HCT116 (cell line): ENCODE data around the gene OR4P4. TPM values are rescaled to one million over a fixed set of nuclear protein-coding genes. Genes with fewer than 3 reads are reported as not detected.

Experiments used
- ATAC-seq: fragments of 200-7000 bp; cut with Tn5 transposase; 2 replicates; pipeline ENCODE4 v1.9.1; 2020; ENCODE audit warnings: mild to moderate bottlenecking, moderate library complexity
- BruUV-seq: library from RNA; stranded (reverse); fragments of 400-500 nt; replicated peaks from 2 replicates; lab custom pipeline; 2021; lab: Mats Ljungman, UMichigan
- CTCF ChIA-PET: fragments of 300-600 bp; sonication (Branson Sonifier 250); formaldehyde crosslinking; loops from one replicate; lab custom pipeline; 2021; ENCODE audit warnings: antibody characterized with exemption; lab: Charles Lee
- POLR2A ChIA-PET: fragments of 300-600, 350-600 bp; sonication (Branson Sonifier 250); formaldehyde crosslinking; loops from one replicate; lab custom pipeline; 2021; ENCODE audit warnings: antibody characterized with exemption; lab: Charles Lee
- RAD21 ChIA-PET, 2 experiments: fragments of 300-600 bp; sonication (Branson Sonifier 250); formaldehyde crosslinking; loops; one replicate each; lab custom pipeline; 2023; ENCODE audit warnings: low total read pairs in 2 of 2; ENCODE audit not compliant: uncharacterized antibody in 2 of 2, unreplicated experiment in 2 of 2, low non-redundant PET in 1 of 2; lab: Charles Lee
- DNase-seq: peaks from one replicate; pipeline ENCODE4 v3.0.0-alpha.2; 2010; ENCODE audit warnings: low read depth, low spot score
- H2AFZ ChIP-seq: fragments of 200-600 bp; shearing (Covaris generic), sonication (generic); 2 replicates; pipeline ENCODE4 v1.6.1; 2017; ENCODE audit warnings: low read depth, mixed run types, mixed read lengths, antibody characterized with exemption, low read length; ENCODE audit not compliant: poor library complexity, severe bottlenecking
- H3K27ac ChIP-seq: 2 replicates; pipeline ENCODE4 v1.5.1; 2012; ENCODE audit warnings: low read depth, low read length
- H3K27me3 ChIP-seq: fragments of 200-600 bp; sonication (generic); 2 replicates; pipeline ENCODE4 v1.6.1; 2016; ENCODE audit warnings: mixed run types, low read length, mixed read lengths; ENCODE audit not compliant: insufficient read depth
- H3K36me3 ChIP-seq, 2 experiments: fragments of 200-500 bp in 1 of 2; fragments of 200-600 bp in 1 of 2; sonication (Bioruptor generic) in 1 of 2; sonication (generic) in 1 of 2; 2 replicates each; pipeline versions ENCODE4 v1.5.1 to v1.6.1; 2014 to 2016; ENCODE audit warnings: low read length in 2 of 2, inconsistent platforms in 1 of 2, mixed read lengths in 1 of 2, mixed run types in 1 of 2; ENCODE audit not compliant: insufficient read depth in 2 of 2, control insufficient read depth in 1 of 2
- H3K4me1 ChIP-seq, 2 experiments: fragments of 200-600 bp in 1 of 2; sonication (generic) in 1 of 2; 2 replicates each; pipeline versions ENCODE4 v1.5.1 to v1.6.1; 2012 to 2017; ENCODE audit warnings: low read length in 2 of 2, inconsistent platforms in 1 of 2, mild to moderate bottlenecking in 1 of 2, mixed read lengths in 1 of 2, mixed run types in 1 of 2, moderate library complexity in 1 of 2; ENCODE audit not compliant: insufficient read depth in 2 of 2, control insufficient read depth in 1 of 2
- H3K4me2 ChIP-seq: fragments of 200-600 bp; sonication (generic); 2 replicates; pipeline ENCODE4 v1.6.1; 2017; ENCODE audit warnings: mixed run types, low read length, mixed read lengths
- H3K4me3 ChIP-seq, 2 experiments: fragments of 200-600 bp in 1 of 2; sonication (generic) in 1 of 2; replicated peaks in 1 of 2; 2 replicates each; pipeline ENCODE4 v1.5.1; 2011 to 2016; ENCODE audit warnings: low read length in 2 of 2, control low read depth in 1 of 2, low read depth in 1 of 2, mild to moderate bottlenecking in 1 of 2, mixed read lengths in 1 of 2, mixed run types in 1 of 2
- H3K79me2 ChIP-seq: fragments of 200-600 bp; sonication (generic); 2 replicates; pipeline ENCODE4 v1.6.1; 2017; ENCODE audit warnings: mild to moderate bottlenecking, mixed run types, low read length, moderate library complexity, mixed read lengths; ENCODE audit not compliant: insufficient read depth
- H3K9ac ChIP-seq: fragments of 200-600 bp; sonication (generic); 2 replicates; pipeline ENCODE4 v1.6.1; 2016; ENCODE audit warnings: low read length, mixed read lengths
- H3K9me2 ChIP-seq: fragments of 200-600 bp; sonication (generic), shearing (Covaris generic); 2 replicates; pipeline ENCODE4 v1.6.1; 2017; ENCODE audit warnings: mixed run types, mild to moderate bottlenecking, moderate library complexity; ENCODE audit not compliant: insufficient read depth
- H3K9me3 ChIP-seq, 2 experiments: fragments of 200-500 bp in 1 of 2; fragments of 200-600 bp in 1 of 2; sonication (Bioruptor generic) in 1 of 2; sonication (generic) in 1 of 2; 2 replicates each; pipeline ENCODE4 v1.6.1; 2014 to 2017; ENCODE audit warnings: low read length in 2 of 2, mixed read lengths in 2 of 2, inconsistent platforms in 1 of 2, low read depth in 1 of 2, mild to moderate bottlenecking in 1 of 2, mixed run types in 1 of 2, moderate library complexity in 1 of 2; ENCODE audit not compliant: control insufficient read depth in 1 of 2, insufficient read depth in 1 of 2
- H4K20me1 ChIP-seq: fragments of 200-600 bp; sonication (generic), shearing (Covaris generic); 2 replicates; pipeline ENCODE4 v1.6.1; 2017; ENCODE audit warnings: mixed run types, mild to moderate bottlenecking, moderate library complexity; ENCODE audit not compliant: insufficient read depth
- CBX3 ChIP-seq: IDR thresholded peaks from 2 replicates; pipeline ENCODE4 v1.6.1; 2012; ENCODE audit warnings: low read depth
- EGR1 ChIP-seq: IDR thresholded peaks from 2 replicates; pipeline ENCODE4 v1.6.1; 2012; ENCODE audit warnings: low read depth
- ELF1 ChIP-seq: IDR thresholded peaks from 2 replicates; pipeline ENCODE4 v1.6.1; 2012; ENCODE audit warnings: low read depth, borderline replicate concordance
- EZH2 ChIP-seq: fragments of 200-600 bp; sonication (generic); IDR thresholded peaks from 2 replicates; pipeline ENCODE4 v1.6.1; 2017; ENCODE audit warnings: antibody characterized with exemption, mixed run types
- FOSL1 ChIP-seq: IDR thresholded peaks from 2 replicates; pipeline ENCODE4 v1.6.1; 2012; ENCODE audit warnings: low read depth
- JUND ChIP-seq: IDR thresholded peaks from 2 replicates; pipeline ENCODE4 v1.6.1; 2012
- POLR2AphosphoS5 ChIP-seq: IDR thresholded peaks from 2 replicates; pipeline ENCODE4 v1.6.1; 2011; ENCODE audit warnings: mild to moderate bottlenecking, low read depth, low read length, moderate library complexity
- RAD21 ChIP-seq: IDR thresholded peaks from 2 replicates; pipeline ENCODE4 v1.6.1; 2012; ENCODE audit warnings: low read depth, mild to moderate bottlenecking
- SIN3A ChIP-seq: IDR thresholded peaks from 2 replicates; pipeline ENCODE4 v1.6.1; 2012; ENCODE audit warnings: low read depth
- SP1 ChIP-seq: IDR thresholded peaks from 2 replicates; pipeline ENCODE4 v1.6.1; 2012; ENCODE audit warnings: low read depth
- TCF7L2 ChIP-seq: IDR thresholded peaks from 2 replicates; pipeline ENCODE4 v1.7.0; 2011; ENCODE audit warnings: borderline replicate concordance, inconsistent platforms; ENCODE audit not compliant: insufficient read depth, insufficient read length; ENCODE audit errors: extremely low read depth
- YY1 ChIP-seq: IDR thresholded peaks from 2 replicates; pipeline ENCODE4 v1.6.1; 2011; ENCODE audit warnings: low read length, low read depth, moderate library complexity, mild to moderate bottlenecking; ENCODE audit not compliant: insufficient replicate concordance; ENCODE audit errors: extremely low read depth
- ZFX ChIP-seq: fragments of 450-650 bp; IDR thresholded peaks from 2 replicates; pipeline ENCODE4 v1.6.1; 2017
- intact Hi-C: fragments of 100-400 bp; cut with micrococcal nuclease; formaldehyde crosslinking; loops from 2 replicates; pipeline ENCODE4 v1.10.0; 2022
- total RNA-seq: library from RNA; stranded (reverse); gene quantifications from one replicate; pipeline ENCODE4 v1.2.1, GENCODE V29; 2021; ENCODE audit not compliant: unreplicated experiment
- TF ChIP-seq, protein P1 (sequence below): IDR thresholded peaks from 2 replicates; pipeline ENCODE4 v1.6.1; 2012
- TF ChIP-seq, protein P2 (sequence below): IDR thresholded peaks from 2 replicates; pipeline ENCODE4 v1.6.1; 2012
- TF ChIP-seq, protein P3 (sequence below): IDR thresholded peaks from 2 replicates; pipeline ENCODE4 v1.6.1; 2011; ENCODE audit warnings: mild to moderate bottlenecking, low read length, moderate library complexity; ENCODE audit not compliant: insufficient replicate concordance; ENCODE audit errors: extremely low read depth
- TF ChIP-seq, protein P4 (sequence below), 3 experiments: fragments of 200-600 bp in 1 of 3; sonication (generic) in 1 of 3; IDR thresholded peaks in 2 of 3; conservative IDR thresholded peaks in 1 of 3; 2 replicates each; pipeline ENCODE4 v1.5.1; 2012 to 2017; ENCODE audit warnings: low read depth in 2 of 3, low read length in 2 of 3, antibody characterized with exemption in 1 of 3, borderline replicate concordance in 1 of 3, control low read depth in 1 of 3, mild to moderate bottlenecking in 1 of 3, mixed read lengths in 1 of 3, mixed run types in 1 of 3, moderate library complexity in 1 of 3; ENCODE audit not compliant: insufficient read depth in 1 of 3

Gene OR4P4
- total RNA-seq, 1 experiment from 2014 or later: not detected

DNA sequence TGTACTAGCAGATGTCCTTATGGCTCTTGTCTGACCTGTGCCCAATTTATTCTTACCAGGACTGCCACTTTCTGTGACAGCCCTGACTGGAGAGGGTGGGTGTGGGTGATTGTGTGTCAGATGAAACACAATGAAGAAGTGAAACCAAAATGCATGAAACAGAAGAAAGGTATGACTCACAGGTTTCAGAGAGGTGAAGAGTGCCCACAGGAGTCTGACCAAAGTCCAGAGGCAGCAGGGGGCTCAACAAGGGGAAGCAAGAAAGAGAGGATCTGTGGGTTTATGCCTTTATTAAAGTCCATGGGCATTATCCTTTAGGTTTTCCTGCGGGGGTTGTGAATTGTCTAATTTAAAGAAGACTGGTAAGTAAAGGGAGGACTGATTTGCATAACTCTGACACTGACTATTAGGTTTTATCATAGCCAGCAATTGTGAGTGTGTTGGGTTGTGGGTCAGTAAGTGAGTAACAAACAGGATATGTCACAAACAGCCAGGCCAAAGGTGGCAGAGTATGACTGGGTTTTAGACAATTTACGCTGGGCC, 23.2 kb downstream of the OR4P4 start:
- ChIA-PET RAD21 (no interaction called here), POLR2A (no interaction called here), CTCF (no interaction called here)
- no TSS peak for BruUV-seq
- Histone ChIP-seq H3K9me2 (no peaks in the 10 kb centered on the region), H3K36me3 (no peaks in the 10 kb centered on the region), H3K79me2 (no peaks in the 10 kb centered on the region), H3K9ac (no peak overlapping the region), H3K4me3 (no peak overlapping the region), H3K4me2 (no peak overlapping the region), H3K9me3 (peaks cover 7 to 19% of the 10 kb centered on the region in 2 experiments; a peak in 2 of 4 replicates), H4K20me1 (no peaks in the 10 kb centered on the region), H3K27me3 (no peaks in the 10 kb centered on the region), H2AFZ (no peak overlapping the region), H3K4me1 (no peaks in the 10 kb centered on the region), H3K27ac (no peak overlapping the region)
- intact Hi-C loops: no loop called here
- no peak for DNase-seq
- no peak for TF ChIP-seq POLR2AphosphoS5
- no peak for TF ChIP-seq EGR1
- no peak for TF ChIP-seq CBX3
- no peak for TF ChIP-seq ZFX
- no peak for TF ChIP-seq SIN3A
- TF ChIP-seq, protein P1, sequence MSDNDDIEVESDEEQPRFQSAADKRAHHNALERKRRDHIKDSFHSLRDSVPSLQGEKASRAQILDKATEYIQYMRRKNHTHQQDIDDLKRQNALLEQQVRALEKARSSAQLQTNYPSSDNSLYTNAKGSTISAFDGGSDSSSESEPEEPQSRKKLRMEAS: no peak
- TF ChIP-seq, protein P2, sequence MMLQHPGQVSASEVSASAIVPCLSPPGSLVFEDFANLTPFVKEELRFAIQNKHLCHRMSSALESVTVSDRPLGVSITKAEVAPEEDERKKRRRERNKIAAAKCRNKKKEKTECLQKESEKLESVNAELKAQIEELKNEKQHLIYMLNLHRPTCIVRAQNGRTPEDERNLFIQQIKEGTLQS: no peak
- no peak for TF ChIP-seq SP1
- TF ChIP-seq FOSL1: no peak
- no peak for TF ChIP-seq TCF7L2
- no peak for TF ChIP-seq RAD21
- TF ChIP-seq ELF1: no peak
- TF ChIP-seq, protein P3, sequence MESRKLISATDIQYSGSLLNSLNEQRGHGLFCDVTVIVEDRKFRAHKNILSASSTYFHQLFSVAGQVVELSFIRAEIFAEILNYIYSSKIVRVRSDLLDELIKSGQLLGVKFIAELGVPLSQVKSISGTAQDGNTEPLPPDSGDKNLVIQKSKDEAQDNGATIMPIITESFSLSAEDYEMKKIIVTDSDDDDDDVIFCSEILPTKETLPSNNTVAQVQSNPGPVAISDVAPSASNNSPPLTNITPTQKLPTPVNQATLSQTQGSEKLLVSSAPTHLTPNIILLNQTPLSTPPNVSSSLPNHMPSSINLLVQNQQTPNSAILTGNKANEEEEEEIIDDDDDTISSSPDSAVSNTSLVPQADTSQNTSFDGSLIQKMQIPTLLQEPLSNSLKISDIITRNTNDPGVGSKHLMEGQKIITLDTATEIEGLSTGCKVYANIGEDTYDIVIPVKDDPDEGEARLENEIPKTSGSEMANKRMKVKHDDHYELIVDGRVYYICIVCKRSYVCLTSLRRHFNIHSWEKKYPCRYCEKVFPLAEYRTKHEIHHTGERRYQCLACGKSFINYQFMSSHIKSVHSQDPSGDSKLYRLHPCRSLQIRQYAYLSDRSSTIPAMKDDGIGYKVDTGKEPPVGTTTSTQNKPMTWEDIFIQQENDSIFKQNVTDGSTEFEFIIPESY: no peak
- no peak for TF ChIP-seq EZH2
- TF ChIP-seq JUND: no peak
- no peak for TF ChIP-seq YY1
- TF ChIP-seq, protein P4, sequence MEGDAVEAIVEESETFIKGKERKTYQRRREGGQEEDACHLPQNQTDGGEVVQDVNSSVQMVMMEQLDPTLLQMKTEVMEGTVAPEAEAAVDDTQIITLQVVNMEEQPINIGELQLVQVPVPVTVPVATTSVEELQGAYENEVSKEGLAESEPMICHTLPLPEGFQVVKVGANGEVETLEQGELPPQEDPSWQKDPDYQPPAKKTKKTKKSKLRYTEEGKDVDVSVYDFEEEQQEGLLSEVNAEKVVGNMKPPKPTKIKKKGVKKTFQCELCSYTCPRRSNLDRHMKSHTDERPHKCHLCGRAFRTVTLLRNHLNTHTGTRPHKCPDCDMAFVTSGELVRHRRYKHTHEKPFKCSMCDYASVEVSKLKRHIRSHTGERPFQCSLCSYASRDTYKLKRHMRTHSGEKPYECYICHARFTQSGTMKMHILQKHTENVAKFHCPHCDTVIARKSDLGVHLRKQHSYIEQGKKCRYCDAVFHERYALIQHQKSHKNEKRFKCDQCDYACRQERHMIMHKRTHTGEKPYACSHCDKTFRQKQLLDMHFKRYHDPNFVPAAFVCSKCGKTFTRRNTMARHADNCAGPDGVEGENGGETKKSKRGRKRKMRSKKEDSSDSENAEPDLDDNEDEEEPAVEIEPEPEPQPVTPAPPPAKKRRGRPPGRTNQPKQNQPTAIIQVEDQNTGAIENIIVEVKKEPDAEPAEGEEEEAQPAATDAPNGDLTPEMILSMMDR (IDR thresholded peaks at IDR 0.05 in 2 of 3, conservative IDR thresholded peaks at IDR 0.05 in 1 of 3; ENCODE audit: borderline replicate concordance in 1 of 3, insufficient read depth in 1 of 3, low read depth in 2 of 3, low read length in 2 of 3): no peak
- ATAC-seq: no peak
